ENCODE data around the gene C19orf73.

GRCh38 chr19:49161987-49162386, 43.0 kb upstream of the C19orf73 start:
- TF ChIP-seq, protein P1, sequence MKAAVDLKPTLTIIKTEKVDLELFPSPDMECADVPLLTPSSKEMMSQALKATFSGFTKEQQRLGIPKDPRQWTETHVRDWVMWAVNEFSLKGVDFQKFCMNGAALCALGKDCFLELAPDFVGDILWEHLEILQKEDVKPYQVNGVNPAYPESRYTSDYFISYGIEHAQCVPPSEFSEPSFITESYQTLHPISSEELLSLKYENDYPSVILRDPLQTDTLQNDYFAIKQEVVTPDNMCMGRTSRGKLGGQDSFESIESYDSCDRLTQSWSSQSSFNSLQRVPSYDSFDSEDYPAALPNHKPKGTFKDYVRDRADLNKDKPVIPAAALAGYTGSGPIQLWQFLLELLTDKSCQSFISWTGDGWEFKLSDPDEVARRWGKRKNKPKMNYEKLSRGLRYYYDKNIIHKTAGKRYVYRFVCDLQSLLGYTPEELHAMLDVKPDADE (IDR thresholded peaks at IDR 0.05): no peak
- TF ChIP-seq, protein P2, sequence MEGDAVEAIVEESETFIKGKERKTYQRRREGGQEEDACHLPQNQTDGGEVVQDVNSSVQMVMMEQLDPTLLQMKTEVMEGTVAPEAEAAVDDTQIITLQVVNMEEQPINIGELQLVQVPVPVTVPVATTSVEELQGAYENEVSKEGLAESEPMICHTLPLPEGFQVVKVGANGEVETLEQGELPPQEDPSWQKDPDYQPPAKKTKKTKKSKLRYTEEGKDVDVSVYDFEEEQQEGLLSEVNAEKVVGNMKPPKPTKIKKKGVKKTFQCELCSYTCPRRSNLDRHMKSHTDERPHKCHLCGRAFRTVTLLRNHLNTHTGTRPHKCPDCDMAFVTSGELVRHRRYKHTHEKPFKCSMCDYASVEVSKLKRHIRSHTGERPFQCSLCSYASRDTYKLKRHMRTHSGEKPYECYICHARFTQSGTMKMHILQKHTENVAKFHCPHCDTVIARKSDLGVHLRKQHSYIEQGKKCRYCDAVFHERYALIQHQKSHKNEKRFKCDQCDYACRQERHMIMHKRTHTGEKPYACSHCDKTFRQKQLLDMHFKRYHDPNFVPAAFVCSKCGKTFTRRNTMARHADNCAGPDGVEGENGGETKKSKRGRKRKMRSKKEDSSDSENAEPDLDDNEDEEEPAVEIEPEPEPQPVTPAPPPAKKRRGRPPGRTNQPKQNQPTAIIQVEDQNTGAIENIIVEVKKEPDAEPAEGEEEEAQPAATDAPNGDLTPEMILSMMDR (conservative IDR thresholded peaks at IDR 0.05; ENCODE audit: low read depth in 2 of 2): no peak

Measured in GM23338 (cell line).